Suprapubic skin (tissue), 4 donors: ENCODE results near the gene P2RY14. TPM values are rescaled to one million over a fixed set of nuclear protein-coding genes. Genes with fewer than 3 reads are reported as not detected.

Experiments
- DNase-seq, 2 donors: peaks; one replicate each; pipeline ENCODE4 v3.0.0-alpha.2; 2019; ENCODE audit warnings: low spot score in 2 of 2
- H3K27ac ChIP-seq: fragments of 200-600 bp; sonication (generic); one replicate; pipeline ENCODE4 v1.5.1; 2019
- H3K27me3 ChIP-seq: fragments of 200-600 bp; sonication (generic); one replicate; pipeline ENCODE4 v1.5.1; 2019
- H3K36me3 ChIP-seq: fragments of 200-600 bp; sonication (generic); one replicate; pipeline ENCODE4 v1.5.1; 2019
- H3K4me1 ChIP-seq: fragments of 200-600 bp; sonication (generic); one replicate; pipeline ENCODE4 v1.5.1; 2019
- H3K4me3 ChIP-seq: fragments of 200-600 bp; sonication (generic); one replicate; pipeline ENCODE4 v1.5.1; 2019; ENCODE audit warnings: mild to moderate bottlenecking
- H3K9me3 ChIP-seq: fragments of 200-600 bp; sonication (generic); one replicate; pipeline ENCODE4 v1.5.1; 2019
- EP300 ChIP-seq: sonication (generic); formaldehyde crosslinking; IDR thresholded peaks from one replicate; pipeline ENCODE4 v1.6.1; 2017; ENCODE audit warnings: antibody characterized with exemption
- POLR2A ChIP-seq, 2 donors: fragments of 450-650 bp; IDR thresholded peaks; one replicate each; pipeline ENCODE4 v1.6.1; 2017; ENCODE audit warnings: antibody characterized with exemption in 2 of 2, mild to moderate bottlenecking in 2 of 2, moderate library complexity in 2 of 2
- POLR2AphosphoS5 ChIP-seq, 3 donors: sonication (generic); formaldehyde crosslinking; IDR thresholded peaks; one replicate each; pipeline ENCODE4 v1.6.1; 2017; ENCODE audit warnings: antibody characterized with exemption in 3 of 3
- WGBS: methylation state at CpG from one replicate; pipeline ENCODE4 v1.1.5; 2018; 5-methylcytosine and 5-hydroxymethylcytosine counted together
- total RNA-seq, 4 donors: library from RNA; depleted of rRNA; stranded (reverse); fragments of >200 nt; gene quantifications; one replicate each; pipeline ENCODE4 v1.1.0, GENCODE V29; 2016
- TF ChIP-seq, protein P1 (sequence below), 2 donors: fragments of 200-600 bp in 1 of 2; fragments of 450-650 bp in 1 of 2; sonication (generic) in 1 of 2; IDR thresholded peaks; one replicate each; pipeline ENCODE4 v1.5.1; 2016 to 2019; ENCODE audit warnings: antibody characterized with exemption in 2 of 2, mild to moderate bottlenecking in 1 of 2, moderate library complexity in 1 of 2

P2RY14 gene
- total RNA-seq, 4 donors from 2014 or later: 1.1 to 4.2 (median 2.4) TPM

DNA sequence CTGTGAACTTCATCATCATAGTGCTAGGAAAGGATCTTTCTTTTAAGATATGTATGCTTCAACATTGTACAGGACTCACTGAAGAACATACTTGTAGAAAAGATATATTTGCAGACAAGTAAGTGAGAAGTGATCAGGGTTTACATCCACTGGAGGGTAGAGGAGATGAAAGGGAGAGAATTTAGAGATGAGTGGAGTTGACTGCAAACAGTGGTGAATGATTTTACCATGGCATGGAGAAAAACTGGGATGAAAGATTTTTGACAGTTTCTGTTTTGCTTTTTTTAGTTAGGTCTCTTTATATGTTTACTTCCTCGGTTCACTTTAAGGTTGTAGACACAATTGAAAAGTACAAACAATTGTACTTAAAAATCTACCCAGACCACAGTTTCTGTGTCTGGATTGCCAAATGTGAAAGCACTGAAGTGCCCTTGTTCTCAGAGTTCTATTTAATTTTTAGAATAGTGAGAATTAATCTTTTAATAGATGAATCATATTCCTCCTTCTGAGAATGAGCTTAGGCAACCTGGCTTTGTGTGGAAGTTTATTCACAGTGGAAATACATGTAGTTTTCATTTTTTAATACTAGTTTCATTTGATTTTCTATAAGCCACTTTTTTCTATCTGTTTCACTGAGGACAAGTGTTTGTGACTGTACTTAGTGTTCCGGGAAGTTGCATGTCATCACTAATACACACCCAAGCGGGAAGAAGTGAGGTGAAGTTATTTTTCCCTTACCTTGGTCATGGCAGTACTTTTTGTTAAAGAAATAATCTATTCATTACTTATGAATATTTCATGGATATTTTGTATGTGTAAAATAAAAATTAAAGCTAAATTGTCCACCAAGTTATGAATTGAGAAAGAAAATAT is 73.6 kb downstream of the P2RY14 start:
- H3K9me3 ChIP-seq: no peaks in the 10 kb centered on the region
- no peak for DNase-seq
- no peaks in the 10 kb centered on the region for H3K4me1 ChIP-seq
- H3K36me3 ChIP-seq: no peaks in the 10 kb centered on the region
- TF ChIP-seq POLR2A (IDR thresholded peaks at IDR 0.05) (no peak), POLR2AphosphoS5 (IDR thresholded peaks at IDR 0.05) (no peak), EP300 (no peak)
- TF ChIP-seq, protein P1, sequence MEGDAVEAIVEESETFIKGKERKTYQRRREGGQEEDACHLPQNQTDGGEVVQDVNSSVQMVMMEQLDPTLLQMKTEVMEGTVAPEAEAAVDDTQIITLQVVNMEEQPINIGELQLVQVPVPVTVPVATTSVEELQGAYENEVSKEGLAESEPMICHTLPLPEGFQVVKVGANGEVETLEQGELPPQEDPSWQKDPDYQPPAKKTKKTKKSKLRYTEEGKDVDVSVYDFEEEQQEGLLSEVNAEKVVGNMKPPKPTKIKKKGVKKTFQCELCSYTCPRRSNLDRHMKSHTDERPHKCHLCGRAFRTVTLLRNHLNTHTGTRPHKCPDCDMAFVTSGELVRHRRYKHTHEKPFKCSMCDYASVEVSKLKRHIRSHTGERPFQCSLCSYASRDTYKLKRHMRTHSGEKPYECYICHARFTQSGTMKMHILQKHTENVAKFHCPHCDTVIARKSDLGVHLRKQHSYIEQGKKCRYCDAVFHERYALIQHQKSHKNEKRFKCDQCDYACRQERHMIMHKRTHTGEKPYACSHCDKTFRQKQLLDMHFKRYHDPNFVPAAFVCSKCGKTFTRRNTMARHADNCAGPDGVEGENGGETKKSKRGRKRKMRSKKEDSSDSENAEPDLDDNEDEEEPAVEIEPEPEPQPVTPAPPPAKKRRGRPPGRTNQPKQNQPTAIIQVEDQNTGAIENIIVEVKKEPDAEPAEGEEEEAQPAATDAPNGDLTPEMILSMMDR (IDR thresholded peaks at IDR 0.05): no peak
- 86% methylated on average over 3 of the region's 3 CpGs for WGBS
- H3K4me3 ChIP-seq: no peak overlapping the region
- no peaks in the 10 kb centered on the region for H3K27me3 ChIP-seq
- H3K27ac ChIP-seq: no peak overlapping the region

DNA sequence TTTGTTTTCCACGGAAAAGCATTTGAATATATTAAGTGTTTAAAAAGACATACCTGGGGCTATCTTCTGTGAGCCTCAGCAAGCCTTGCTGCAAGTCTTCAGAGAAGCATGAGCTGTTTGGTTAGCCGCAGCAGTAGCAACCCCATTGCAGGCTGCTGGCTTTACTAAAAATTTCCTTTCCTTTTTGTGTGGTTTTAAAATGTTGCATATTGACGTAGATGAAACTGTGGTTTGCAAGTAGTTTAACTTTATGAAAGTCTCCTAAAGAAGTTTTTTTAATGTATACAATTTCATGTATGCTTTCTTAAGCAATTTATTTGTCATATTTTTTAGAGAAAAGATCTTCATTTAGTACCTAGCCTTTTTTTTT is 75.3 kb downstream of the P2RY14 start, which contains the start of gene GPR171:
TSS of gene GPR171 (minus strand) at position 166 of the 370 bp plus-strand sequence. CDS start 3,830 bp downstream, outside the sequence.
- no peak for TF ChIP-seq POLR2A (IDR thresholded peaks at IDR 0.05)
- TF ChIP-seq EP300: no peak
- TF ChIP-seq POLR2AphosphoS5 (IDR thresholded peaks at IDR 0.05): no peak
- TF ChIP-seq, protein P1 (IDR thresholded peaks at IDR 0.05): no peak
- H3K9me3 ChIP-seq: no peaks in the 10 kb centered on the region
- peak within 1 kb of the TSS; percentile 15 for H3K4me3 ChIP-seq
- no peak for DNase-seq
- 83% methylated on average over 3 of the region's 3 CpGs for WGBS
- no peaks in the 10 kb centered on the region for H3K36me3 ChIP-seq
- peaks cover 3% of the 10 kb centered on the region for H3K4me1 ChIP-seq
- H3K27ac ChIP-seq: no peak within 1 kb of the TSS
- no peaks in the 10 kb centered on the region for H3K27me3 ChIP-seq

DNA sequence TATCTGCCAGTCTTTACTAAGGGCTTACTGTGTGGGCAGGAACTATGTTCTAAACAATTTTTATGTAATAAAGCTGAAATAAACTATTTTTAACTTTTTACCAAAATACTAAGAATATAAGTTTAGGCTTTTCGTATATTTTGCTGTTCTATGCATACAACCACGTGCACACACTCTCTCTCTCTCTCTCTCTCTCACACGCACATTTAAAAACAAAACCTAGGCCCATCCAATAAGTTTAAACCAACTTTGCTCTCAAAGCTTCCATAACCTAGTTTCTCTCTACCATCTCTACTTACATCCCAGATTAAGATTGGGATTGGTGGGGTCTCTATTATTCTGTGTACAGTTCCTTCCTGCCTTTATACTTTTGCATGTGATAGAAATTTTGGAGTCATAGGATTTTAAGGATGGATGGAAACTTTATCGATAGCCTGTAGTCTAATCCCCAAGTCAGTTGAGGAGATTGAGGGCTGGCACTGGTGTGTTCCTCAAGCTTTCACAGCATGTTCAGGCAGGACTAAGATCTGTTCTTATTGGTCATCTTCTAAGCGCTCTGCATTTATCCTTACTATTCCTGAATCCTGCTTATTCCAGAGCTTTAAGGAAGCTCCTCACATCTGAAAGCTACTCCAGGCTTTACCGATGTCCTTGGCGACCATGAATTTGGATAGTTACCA is 77.2 kb downstream of the P2RY14 start:
- H3K27me3 ChIP-seq: no peaks in the 10 kb centered on the region
- TF ChIP-seq POLR2A (IDR thresholded peaks at IDR 0.05) (no peak), POLR2AphosphoS5 (IDR thresholded peaks at IDR 0.05) (no peak), EP300 (no peak)
- TF ChIP-seq, protein P1 (IDR thresholded peaks at IDR 0.05): no peak
- H3K36me3 ChIP-seq: no peaks in the 10 kb centered on the region
- DNase-seq: no peak
- no peak overlapping the region for H3K4me3 ChIP-seq
- no peak overlapping the region for H3K27ac ChIP-seq
- 90% methylated on average over 7 of the region's 7 CpGs for WGBS
- peaks cover 3% of the 10 kb centered on the region for H3K4me1 ChIP-seq
- no peaks in the 10 kb centered on the region for H3K9me3 ChIP-seq

DNA sequence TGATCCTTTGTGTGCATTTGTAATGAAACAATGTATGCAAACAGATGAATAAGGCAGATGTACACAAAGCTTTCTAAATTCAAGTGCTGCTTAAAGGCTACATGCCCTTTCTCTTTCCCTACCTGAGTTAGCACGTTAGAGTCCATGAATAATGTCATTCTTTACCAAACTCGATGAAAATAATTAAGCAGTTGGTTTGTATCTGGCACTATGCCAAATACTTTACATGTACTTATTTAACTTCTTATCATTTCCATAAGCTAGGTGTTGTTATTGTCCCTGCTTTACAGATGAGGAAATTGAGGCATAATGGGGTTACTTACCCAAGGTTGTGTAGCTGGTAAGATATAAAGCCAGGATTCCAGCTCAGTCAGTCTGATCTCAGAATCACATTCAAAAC is 77.8 kb downstream of the P2RY14 start:
- Histone ChIP-seq H3K36me3 (no peaks in the 10 kb centered on the region), H3K9me3 (no peaks in the 10 kb centered on the region), H3K4me1 (peaks cover 3% of the 10 kb centered on the region), H3K4me3 (no peak overlapping the region), H3K27ac (no peak overlapping the region), H3K27me3 (no peaks in the 10 kb centered on the region)
- TF ChIP-seq POLR2A (IDR thresholded peaks at IDR 0.05) (no peak), POLR2AphosphoS5 (IDR thresholded peaks at IDR 0.05) (no peak), EP300 (no peak)
- TF ChIP-seq, protein P1 (IDR thresholded peaks at IDR 0.05): no peak
- WGBS: 54% methylated on average over 2 of the region's 2 CpGs
- no peak for DNase-seq
